ENCODE measurements around the gene SFTPD.

GRCh38 chr10:79932307-79932706 lies 16.6 kb downstream of the SFTPD start:
- TF ChIP-seq POLR2AphosphoS5 (IDR thresholded peaks at IDR 0.05; ENCODE audit: low read depth, low read length) (no peak), POLR2A (IDR thresholded peaks at IDR 0.05; ENCODE audit: low read depth, low read length) (no peak)
